DMS53 (cell line): ENCODE results near the gene BICD1.

Experiments
- DNase-seq: peaks from one replicate; lab custom pipeline; 2025; lab: John Stamatoyannopoulos, UW

Gene BICD1

DNA sequence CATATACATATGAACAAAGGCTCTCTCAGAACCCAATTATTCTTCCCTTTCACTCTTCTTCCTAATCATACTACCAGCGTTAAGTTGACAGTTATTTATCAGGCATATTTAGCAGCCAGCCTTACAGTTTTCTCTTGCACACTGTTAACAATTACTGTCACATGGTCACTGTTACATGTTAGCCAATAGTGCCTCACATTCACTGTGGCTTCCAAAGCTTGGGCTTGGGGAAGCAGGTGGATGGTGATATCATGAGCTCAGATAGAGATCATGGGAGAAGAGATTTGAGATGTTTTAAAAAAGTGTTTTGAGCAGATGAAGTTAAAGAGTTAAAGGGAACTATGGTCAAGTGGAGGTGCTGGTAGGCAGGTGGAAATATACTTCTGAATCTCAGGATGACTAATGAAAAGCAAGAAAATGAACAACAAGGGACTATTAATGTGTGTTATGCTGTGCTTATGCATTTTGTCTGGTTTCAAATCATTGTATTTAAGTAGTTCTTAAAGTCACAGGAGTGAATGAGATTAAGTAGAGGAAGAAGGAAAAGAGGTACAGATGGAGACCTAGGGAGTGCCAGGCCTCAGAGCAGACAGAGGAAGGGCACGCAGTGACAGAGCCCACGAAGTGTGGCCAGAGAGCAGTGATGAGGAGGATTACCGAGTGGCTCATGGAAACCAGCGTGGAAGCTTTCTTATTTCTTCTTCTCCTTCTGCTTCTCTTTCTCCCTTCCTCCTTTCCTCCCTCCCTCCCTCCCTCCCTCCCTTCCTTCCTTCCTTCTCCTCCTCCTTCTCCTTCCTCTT is 39.6 kb downstream of the BICD1 start:
- no peak for DNase-seq

DNA sequence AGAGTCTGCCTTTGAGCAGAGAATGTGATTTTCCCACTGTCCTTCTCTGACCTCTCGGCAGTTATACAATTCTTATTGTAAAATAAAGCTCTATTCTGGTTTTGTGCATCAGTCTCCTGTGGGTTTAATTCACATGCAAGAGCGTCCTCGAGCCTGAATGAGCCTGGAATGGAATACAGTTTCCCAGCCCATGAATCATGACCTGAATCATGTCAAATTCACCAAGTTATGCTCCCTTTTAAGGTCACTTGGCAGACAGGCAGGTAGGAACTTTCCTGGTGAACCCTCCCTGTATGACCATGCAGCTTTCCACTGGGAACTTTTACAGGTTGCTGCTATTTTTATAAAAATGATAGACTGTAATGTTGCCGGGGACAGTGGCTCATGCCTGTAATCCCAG is 41.7 kb downstream of the BICD1 start:
- DNase-seq, result no peak

DNA sequence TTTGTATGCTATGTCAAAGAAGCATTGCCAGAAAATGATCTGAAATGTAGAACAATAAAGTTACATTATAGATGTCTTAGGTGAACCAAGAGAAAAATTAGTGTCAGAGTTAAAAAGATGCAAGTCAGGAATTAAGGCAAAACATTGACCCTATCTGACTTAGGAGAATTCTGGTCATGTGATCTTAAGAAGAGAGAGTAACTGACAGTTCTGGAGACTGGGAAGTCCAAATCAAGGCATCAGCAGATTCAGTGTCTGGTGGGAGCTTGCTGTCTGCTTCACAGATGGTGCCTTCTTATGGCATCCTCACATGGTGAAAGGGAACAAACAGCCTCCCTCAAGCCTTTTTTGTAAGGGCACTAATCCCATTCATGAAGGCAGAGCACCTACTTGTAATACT is 42.8 kb downstream of the BICD1 start:
- no peak for DNase-seq

DNA sequence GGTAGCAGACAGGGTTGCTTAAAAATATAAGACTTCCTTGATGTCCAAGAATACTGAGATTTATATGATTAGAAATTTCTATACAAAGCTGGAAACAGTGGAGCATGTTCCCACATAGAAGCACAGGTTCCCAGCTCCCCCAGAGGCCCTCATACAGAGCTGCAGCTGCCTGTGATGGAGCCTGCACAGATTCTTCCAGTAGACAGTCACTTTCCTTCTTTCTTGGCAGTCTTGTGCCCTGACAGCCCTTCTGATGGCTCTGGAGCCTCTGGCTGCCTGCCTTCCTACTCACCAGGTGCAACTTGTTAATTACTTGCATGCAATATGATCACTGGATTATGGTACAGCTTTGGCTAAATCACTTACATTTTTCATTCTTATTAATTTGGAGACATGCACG is 44.4 kb downstream of the BICD1 start:
- DNase-seq, result no peak

DNA sequence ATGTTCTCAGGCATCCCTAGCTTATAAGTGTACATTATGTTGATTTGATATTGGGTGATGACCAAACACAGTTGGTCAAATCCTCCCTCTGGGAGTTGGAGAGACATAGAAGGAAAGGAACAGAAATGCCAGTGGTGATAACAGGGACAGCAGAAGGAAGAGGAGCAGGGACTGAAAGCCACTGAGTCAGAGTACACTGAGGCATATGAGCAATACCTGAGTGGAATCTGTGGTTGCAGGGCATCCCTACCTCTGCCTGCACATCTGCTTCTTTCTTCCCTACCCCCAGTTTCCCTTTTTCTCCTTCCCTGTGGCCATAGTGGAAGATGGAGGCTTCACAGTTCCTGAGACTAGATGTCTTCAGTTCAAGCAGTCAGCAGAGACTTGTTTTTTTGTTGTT is 44.9 kb downstream of the BICD1 start:
- DNase-seq, result no peak

DNA sequence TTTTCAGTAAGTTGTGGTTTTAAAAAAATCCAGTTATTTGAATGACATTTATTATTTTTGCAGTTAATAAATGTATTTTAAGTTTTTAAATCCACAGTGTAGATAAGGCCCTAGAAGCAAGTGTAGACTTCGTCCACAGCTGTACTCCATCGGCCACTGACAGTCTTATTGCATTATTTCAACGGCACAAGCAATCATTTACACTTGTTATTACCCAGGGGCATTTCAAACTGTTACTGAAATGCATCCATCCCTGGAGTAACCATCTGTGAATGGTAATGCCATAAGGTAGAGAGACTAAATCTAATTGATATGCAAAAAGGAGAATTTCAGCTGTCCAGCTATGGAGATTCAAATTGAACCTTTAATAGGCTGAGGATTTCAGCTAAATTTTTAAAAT is 48.4 kb downstream of the BICD1 start:
- DNase-seq, result no peak

DNA sequence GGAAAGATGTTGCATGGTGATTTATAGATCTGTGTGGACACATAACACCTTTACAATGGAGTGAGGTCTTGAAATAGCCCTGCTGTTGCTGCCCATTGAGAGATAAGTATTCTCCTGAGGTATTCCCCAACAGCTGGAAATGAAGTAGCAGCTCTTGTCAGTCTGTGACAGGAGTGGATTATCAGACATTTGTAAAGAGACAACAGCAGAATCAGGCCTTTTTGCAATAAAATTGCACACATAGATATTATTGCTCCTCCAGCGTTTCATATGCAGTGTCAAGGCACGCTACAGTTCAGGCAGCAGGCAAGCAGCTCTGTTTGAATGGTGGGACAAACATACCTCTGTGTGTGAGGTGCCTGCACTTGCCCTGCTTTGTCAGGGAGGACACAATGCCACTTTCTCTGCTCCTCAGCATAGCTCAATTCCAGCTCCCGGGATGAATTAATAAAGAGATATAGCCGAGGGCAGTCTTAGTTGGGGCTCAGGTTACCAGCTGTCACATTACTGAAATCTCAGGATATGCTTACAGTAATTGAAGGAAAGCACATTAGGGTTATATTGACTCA is 49.4 kb downstream of the BICD1 start:
- DNase-seq, result no peak

DNA sequence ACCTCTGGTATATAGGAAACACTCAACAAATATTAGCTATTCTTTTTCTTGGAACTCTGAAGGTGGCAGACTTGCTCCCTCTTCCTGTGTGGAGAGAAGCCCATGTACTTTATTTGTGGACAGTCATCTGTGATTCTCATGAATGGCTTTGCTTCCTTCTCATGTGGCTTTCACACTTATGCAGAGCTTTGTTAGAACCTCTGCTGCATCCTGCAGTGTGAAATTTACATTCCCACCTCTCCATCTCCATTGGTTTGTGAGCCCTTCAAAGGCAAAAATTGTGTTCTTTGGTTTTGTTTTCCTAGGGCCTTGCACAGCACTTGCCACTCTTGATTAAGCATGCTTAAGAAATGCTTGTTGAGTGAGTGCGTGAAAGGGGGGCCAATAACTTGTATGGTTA is 51.9 kb downstream of the BICD1 start:
- no peak for DNase-seq

DNA sequence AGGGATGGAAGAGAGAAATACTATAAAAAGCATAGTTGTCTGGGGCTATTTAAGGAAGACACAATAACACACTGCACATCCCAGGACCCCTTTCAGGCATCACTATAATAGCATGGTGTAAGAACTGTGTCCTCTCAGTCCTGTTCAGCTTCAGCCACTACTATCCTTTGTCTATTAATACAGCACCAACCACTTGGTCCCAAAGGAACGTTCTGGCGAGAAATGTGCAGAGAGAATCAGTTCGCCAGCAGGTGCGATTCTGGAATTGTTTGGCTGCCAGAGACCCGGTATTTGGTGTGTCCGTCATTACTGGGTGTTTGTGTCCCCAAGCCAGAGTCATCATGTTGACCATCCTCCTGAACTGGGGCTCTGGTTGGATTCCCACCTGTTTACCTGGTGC is 52.7 kb downstream of the BICD1 start:
- DNase-seq, result no peak

DNA sequence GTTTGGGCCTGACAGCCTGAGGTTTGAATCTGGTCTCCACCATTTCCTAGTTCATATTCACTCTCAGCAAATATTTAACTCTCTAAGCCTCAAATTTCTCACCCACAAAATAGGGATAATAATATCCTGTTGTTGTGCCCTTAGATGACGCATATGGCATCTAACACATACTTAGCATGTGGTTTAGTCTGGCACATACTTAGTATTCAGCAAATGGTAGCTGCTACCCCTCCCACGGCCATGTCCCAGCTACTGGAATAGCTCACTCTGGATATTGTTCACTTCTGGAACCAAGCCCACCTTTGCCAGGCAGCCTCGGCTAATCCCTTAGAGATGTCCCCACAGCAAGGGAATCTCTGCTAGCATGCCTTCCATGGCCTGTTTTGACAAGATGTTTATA is 53.3 kb downstream of the BICD1 start:
- DNase-seq, result no peak

DNA sequence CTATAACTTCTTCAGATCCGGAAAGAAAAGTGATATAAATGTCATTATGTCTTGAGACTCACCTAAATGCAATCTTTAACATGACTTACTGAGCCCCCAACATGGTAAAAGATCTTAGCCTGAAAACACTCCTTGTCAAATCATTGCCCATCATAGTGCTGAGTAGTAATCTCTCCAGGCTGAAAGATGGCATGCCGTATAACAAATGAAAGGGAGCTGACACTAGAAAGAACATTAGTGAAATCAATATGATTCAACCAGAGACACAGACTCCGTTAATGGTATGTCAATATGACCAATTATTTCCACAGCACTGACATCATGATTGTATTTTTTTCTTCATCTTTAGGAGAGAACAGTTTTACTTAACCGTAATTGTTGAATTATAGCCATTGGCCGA is 54.4 kb downstream of the BICD1 start:
- no peak for DNase-seq

DNA sequence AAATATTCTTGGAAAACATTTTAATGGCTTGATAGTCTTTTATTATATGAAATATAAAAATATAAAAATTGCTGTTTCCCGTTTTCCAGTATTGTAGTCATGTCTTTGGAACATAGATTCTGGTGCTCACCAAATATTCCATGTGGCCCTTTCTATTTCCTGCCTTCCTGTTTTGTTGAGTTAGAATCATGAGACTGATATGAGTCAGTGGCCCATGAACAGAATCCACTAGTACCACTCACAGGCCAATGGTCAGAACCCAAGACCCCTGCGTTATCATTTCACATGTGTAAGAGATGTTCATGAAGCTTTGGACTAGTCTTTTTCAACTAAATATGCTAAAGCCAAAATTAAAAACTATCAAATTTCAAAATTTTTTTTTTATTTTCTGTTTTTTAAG is 56.9 kb downstream of the BICD1 start:
- no peak for DNase-seq

DNA sequence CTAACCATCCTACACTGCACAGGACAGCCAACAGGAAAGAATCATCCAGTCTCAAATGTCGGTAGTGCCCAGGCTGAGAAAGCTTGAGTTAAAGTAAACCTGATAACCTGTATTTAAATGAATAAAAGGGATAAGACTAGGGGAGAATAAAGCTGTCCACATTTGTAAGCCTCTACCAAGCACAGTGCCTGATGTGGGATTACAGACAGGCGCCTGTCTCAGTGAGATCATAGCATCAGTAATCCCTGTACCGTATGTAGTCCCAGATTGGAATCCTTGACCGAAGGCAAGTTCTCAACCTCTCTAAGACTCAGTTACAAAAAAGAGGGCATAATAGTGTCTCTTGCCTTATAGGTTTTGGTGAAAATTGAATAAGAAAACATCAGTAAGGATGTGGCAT is 59.9 kb downstream of the BICD1 start:
- no peak for DNase-seq

DNA sequence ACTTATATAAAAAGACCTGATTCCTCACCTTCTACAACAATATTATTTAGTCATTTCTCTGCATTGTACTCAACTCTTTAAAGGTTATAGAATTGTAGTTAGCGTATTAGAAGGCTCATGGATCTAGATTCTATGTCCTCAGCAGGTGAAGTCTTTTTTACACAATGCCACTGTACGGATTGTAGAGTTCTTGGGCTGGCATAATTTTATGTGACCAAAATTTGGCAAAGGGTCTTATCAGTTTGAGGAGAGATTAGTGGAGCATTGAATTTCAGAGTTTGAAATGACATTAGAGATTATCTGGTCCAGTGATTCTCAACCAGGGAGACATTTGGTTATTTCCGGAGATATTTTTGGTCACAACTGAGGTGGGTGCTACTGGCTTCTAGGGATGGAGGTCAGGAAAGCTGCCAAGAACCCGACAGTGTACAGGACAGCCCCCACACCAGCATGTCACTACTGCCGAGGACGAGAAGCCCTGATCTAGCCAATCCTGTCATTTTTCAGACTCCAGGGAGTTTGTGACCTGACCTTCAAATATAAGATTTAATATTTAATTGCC is 63.9 kb downstream of the BICD1 start:
- no peak for DNase-seq

DNA sequence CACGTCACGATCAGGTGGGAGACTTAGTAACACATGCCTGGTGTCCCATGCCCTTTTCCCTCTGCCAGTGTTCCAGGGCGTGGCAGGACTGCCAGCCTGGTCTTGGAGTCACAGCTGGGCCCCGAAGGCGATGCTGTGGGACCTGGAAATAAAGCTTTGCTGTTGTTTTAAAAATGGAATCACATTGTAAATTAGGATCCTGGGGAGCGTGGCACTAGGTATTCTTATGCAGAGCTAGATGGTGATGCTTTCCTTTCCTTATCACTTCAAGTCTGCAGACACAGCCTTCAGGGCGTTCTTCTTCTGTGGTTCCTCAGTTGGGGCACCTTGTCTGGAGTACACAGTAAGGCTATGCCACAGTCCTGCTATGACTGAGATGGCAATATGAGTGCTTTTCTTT is 64.6 kb downstream of the BICD1 start:
- no peak for DNase-seq

DNA sequence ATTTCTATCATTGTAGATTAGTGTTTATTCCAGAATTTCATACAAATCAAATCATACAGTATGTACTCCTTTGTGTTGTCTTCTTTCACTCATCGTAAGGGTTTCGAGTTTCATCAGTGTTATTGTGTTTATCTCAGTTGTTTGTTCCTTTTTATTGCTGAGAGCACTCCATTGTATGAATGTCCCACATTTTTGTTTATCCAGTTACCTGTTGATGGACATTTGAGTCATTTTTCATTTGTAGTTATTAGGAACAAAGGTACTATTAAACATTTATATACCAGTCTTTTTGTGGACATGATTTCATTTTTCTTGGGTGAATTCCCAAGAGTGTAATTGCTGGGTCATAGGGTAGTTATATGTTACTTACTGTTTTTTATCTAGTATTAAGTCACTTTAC is 70.0 kb downstream of the BICD1 start:
- DNase-seq, result no peak

DNA sequence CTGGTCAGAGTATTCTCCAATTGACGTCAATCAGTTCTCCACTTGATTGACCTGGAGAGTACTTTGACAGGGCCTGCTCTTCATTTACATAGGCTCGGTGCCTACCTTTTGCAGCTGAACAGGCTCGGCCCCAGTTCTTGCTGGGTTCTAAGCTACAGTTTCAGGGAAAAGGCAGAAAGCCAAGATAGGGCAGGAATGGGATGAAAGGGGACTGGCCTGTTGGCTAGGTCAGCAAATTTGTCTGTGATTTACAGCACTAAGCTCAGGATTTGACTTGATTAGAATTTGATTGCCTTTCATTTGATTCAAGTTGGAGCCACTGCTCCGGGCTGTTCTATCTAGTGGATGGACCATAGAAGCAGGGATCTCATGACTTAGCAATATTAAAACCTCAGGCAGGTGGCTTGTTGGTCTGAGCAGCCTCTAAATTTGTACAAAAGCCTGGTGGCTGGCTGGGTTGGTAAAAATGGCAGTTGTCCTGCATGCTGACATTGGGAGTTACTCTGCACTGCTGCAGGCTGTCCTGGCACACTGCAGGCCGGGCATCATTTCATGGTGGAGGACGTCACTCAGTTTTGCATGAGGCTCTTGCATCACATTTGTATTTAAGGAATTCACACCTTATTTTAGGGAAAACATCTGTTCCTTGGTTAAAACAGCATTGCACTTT is 71.8 kb downstream of the BICD1 start:
- peak; percentile 43 for DNase-seq

DNA sequence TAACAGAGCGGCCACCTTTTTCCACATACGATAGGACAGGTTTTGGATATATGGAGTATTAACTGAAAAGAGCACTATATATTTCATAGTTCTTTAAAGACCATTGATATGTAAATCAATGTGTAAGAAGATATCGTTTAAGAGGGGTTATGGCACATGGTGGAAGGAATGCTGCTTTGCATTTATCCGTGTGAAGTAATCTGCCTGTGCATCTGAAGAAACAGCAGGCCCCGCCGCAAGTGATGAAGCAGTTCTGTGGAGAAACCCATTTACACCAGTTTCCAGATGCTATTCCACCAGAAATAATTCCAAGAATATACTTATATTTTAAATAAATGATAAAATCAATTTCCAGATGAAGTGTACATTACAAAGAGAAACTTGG is 72.4 kb downstream of the BICD1 start:
- no peak for DNase-seq

DNA sequence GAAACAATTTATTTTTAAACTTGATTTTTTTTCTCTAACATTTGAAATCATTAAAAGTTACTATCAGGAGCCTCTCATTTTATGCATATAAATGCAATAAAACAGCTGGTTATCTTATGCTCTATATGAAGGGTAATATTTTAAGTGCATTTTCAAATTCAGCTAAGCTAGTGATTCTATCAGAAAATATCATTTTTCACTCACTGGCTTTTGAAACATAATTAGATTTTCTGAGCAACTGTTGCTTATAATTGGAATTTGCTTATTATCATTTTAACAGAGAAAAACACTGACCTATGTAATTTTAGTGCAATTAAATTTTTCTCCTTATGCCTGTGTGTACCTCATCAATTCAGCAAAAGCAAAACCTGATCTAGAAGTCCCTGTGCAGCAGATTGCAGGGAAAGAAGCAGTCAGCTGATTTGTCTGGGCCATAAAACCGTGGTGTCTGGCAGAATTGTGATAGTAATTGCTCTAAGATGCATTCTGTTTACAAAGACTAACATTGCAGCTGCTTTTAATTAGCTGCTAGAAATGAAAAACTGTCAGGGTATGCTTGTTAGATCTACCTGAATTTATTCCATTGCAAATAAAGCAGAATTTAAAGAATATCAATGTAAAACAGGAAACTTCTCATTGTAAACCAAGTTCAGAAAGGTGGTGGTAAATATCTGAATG is 75.0 kb downstream of the BICD1 start:
- DNase-seq, result no peak

DNA sequence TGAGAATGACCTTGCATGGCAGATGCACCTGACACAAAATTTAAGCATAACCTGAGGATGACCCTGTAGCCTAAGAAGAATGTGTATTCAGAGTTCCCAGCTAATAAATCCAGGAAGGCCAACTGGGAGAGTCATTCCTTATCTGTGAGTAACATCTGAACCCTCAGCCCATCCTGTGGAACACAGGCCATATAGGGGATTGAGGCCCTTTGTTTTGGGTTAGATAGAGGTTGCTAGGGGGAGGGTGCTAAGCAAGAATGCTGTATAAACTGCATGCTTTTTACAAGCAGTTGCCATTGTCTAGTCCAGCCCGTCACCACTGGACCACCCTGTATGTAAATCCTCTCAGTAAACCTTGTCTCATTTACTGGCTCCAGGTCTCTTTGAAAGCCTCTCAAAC is 77.0 kb downstream of the BICD1 start:
- no peak for DNase-seq

DNA sequence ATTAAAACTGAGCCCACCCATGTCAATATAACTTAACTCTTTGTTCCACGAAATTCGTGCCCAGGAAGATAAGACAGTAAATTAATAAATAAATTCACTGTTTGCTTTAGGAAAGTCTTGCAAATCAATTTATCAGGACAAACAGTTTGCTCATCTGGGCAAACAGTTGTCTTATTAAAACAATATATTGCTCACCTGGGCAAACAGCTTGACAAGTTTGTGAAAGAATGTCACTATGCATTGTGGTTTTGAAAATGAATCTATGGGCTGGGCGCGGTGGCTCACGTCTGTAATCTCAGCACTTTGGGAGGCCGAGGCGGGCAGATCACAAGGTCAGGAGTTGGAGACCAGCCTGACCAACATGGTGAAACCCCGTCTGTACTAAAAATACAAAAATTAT is 80.5 kb downstream of the BICD1 start:
- DNase-seq, result peak; percentile 54

DNA sequence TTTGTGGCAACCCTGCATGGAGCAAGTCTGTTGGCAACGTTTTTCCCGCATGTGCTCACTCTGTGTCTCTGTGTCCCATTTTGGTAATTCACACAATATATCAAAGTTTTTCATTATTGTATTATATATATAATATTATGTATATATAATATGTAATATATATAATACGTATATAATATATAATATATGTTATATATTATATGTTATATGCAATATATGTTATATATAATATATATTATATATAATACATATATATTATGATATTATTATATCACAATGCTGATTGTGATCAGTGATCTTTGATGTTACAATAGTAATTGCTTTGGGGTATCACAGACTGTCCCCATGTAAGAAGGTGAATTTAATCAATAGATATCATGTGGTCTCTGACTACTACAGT is 84.8 kb downstream of the BICD1 start:
- no peak for DNase-seq
